Measurements from ENCODE around the gene ATN1.

ATN1 gene

DNA sequence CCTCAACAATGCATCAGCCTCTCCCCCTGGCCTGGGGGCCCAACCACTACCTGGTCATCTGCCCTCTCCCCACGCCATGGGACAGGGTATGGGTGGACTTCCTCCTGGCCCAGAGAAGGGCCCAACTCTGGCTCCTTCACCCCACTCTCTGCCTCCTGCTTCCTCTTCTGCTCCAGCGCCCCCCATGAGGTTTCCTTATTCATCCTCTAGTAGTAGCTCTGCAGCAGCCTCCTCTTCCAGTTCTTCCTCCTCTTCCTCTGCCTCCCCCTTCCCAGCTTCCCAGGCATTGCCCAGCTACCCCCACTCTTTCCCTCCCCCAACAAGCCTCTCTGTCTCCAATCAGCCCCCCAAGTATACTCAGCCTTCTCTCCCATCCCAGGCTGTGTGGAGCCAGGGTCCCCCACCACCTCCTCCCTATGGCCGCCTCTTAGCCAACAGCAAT is 8.5 kb downstream of the ATN1 start:
- Histone ChIP-seq H3K36me3 (ENCODE audit: insufficient read depth) (no peaks in the 10 kb centered on the region), H4K20me1 (ENCODE audit: insufficient read depth) (no peaks in the 10 kb centered on the region), H3K4me3 (IDR thresholded peaks at IDR 0.05; ENCODE audit: insufficient read depth, low read depth, low read length) (no peak overlapping the region), H3K4me2 (no peak overlapping the region), H3K79me2 (ENCODE audit: insufficient read depth, low read depth) (no peaks in the 10 kb centered on the region; the same call in 1 of the 2 replicates), H3K27me3 (ENCODE audit: insufficient read depth, low read depth) (no peaks in the 10 kb centered on the region), H2AFZ (ENCODE audit: low read depth) (no peak overlapping the region), H3K9ac (no peak overlapping the region), H3K4me1 (ENCODE audit: low read depth, poor library complexity, severe bottlenecking) (peaks cover 6% of the 10 kb centered on the region), H3K27ac (no peak overlapping the region)
- TF ChIP-seq, protein P1, sequence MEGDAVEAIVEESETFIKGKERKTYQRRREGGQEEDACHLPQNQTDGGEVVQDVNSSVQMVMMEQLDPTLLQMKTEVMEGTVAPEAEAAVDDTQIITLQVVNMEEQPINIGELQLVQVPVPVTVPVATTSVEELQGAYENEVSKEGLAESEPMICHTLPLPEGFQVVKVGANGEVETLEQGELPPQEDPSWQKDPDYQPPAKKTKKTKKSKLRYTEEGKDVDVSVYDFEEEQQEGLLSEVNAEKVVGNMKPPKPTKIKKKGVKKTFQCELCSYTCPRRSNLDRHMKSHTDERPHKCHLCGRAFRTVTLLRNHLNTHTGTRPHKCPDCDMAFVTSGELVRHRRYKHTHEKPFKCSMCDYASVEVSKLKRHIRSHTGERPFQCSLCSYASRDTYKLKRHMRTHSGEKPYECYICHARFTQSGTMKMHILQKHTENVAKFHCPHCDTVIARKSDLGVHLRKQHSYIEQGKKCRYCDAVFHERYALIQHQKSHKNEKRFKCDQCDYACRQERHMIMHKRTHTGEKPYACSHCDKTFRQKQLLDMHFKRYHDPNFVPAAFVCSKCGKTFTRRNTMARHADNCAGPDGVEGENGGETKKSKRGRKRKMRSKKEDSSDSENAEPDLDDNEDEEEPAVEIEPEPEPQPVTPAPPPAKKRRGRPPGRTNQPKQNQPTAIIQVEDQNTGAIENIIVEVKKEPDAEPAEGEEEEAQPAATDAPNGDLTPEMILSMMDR (conservative IDR thresholded peaks at IDR 0.05; ENCODE audit: low read depth, low read length), result no peak

DNA sequence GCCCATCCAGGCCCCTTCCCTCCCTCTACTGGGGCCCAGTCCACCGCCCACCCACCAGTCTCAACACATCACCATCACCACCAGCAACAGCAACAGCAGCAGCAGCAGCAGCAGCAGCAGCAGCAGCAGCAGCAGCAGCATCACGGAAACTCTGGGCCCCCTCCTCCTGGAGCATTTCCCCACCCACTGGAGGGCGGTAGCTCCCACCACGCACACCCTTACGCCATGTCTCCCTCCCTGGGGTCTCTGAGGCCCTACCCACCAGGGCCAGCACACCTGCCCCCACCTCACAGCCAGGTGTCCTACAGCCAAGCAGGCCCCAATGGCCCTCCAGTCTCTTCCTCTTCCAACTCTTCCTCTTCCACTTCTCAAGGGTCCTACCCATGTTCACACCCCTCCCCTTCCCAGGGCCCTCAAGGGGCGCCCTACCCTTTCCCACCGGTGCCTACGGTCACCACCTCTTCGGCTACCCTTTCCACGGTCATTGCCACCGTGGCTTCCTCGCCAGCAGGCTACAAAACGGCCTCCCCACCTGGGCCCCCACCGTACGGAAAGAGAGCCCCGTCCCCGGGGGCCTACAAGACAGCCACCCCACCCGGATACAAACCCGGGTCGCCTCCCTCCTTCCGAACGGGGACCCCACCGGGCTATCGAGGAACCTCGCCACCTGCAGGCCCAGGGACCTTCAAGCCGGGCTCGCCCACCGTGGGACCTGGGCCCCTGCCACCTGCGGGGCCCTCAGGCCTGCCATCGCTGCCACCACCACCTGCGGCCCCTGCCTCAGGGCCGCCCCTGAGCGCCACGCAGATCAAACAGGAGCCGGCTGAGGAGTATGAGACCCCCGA is 9.1 kb downstream of the ATN1 start:
- Histone ChIP-seq H3K36me3 (ENCODE audit: insufficient read depth) (no peaks in the 10 kb centered on the region), H2AFZ (ENCODE audit: low read depth) (no peak overlapping the region; the same call in 1 of the 2 replicates), H3K4me2 (peak overlapping the region; percentile 68), H3K27ac (peak overlapping the region; percentile 87), H3K4me3 (IDR thresholded peaks at IDR 0.05; ENCODE audit: insufficient read depth, low read depth, low read length) (no peak overlapping the region), H3K9ac (peak overlapping the region; percentile 97), H3K4me1 (ENCODE audit: low read depth, poor library complexity, severe bottlenecking) (peaks cover 6% of the 10 kb centered on the region), H4K20me1 (ENCODE audit: insufficient read depth) (no peaks in the 10 kb centered on the region), H3K79me2 (ENCODE audit: insufficient read depth, low read depth) (no peaks in the 10 kb centered on the region; the same call in 1 of the 2 replicates), H3K27me3 (ENCODE audit: insufficient read depth, low read depth) (no peaks in the 10 kb centered on the region)
- TF ChIP-seq, protein P1 (conservative IDR thresholded peaks at IDR 0.05; ENCODE audit: low read depth, low read length), result no peak

DNA sequence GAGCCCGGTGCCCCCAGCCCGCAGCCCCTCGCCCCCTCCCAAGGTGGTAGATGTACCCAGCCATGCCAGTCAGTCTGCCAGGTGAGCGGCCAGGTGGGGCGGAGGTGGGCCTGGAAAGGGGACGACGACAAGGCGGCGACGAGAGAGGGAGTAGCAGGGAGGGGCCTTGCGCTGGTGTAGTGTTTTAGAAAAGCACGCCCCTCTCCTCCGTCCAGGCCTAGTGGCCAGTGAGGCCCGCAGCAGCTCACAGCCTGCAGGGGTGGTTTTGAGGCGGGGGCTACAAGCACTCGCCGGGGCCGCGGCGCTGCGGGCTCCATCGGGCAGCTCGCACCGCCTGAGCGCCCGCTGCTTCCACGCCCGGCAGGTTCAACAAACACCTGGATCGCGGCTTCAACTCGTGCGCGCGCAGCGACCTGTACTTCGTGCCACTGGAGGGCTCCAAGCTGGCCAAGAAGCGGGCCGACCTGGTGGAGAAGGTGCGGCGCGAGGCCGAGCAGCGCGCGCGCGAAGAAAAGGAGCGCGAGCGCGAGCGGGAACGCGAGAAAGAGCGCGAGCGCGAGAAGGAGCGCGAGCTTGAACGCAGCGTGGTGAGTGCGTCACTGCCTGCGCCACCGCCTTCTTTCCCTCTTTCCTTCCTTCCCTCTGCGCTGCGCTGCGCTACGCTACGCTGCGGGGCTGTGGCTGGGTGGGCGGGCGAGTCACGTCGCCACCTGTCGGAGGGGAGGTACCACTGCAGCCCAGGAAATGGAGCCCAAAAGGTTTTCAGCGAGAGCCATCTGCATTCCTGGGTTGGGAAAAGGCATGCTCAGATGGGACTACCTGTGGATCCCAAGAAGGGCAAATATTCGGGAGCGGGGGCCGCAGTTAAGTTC is 10.0 kb downstream of the ATN1 start:
- H3K4me3 ChIP-seq (IDR thresholded peaks at IDR 0.05; ENCODE audit: insufficient read depth, low read depth, low read length), result no peak overlapping the region
- H3K79me2 ChIP-seq (ENCODE audit: insufficient read depth, low read depth), result no peaks in the 10 kb centered on the region
- no peaks in the 10 kb centered on the region for H3K36me3 ChIP-seq (ENCODE audit: insufficient read depth)
- peak overlapping the region; percentile 87 for H3K27ac ChIP-seq
- TF ChIP-seq, protein P1 (conservative IDR thresholded peaks at IDR 0.05; ENCODE audit: low read depth, low read length), result peak; percentile 85
- H3K4me1 ChIP-seq (ENCODE audit: low read depth, poor library complexity, severe bottlenecking), result peaks cover 8% of the 10 kb centered on the region
- H3K27me3 ChIP-seq (ENCODE audit: insufficient read depth, low read depth), result no peaks in the 10 kb centered on the region
- peak overlapping the region; percentile 97 for H3K9ac ChIP-seq
- no peaks in the 10 kb centered on the region for H4K20me1 ChIP-seq (ENCODE audit: insufficient read depth)
- peak overlapping the region; percentile 57 for H2AFZ ChIP-seq (ENCODE audit: low read depth)
- H3K4me2 ChIP-seq, result peak overlapping the region; percentile 68

DNA sequence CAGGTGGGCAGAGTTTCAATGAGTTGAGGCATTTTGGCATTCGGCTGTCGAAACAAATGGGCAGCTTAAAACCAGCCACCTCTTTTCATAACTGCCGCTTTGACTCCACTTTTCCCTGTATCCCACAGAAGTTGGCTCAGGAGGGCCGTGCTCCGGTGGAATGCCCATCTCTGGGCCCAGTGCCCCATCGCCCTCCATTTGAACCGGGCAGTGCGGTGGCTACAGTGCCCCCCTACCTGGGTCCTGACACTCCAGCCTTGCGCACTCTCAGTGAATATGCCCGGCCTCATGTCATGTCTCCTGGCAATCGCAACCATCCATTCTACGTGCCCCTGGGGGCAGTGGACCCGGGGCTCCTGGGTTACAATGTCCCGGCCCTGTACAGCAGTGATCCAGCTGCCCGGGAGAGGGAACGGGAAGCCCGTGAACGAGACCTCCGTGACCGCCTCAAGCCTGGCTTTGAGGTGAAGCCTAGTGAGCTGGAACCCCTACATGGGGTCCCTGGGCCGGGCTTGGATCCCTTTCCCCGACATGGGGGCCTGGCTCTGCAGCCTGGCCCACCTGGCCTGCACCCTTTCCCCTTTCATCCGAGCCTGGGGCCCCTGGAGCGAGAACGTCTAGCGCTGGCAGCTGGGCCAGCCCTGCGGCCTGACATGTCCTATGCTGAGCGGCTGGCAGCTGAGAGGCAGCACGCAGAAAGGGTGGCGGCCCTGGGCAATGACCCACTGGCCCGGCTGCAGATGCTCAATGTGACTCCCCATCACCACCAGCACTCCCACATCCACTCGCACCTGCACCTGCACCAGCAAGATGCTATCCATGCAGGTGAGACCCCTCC is 10.8 kb downstream of the ATN1 start:
- H3K27ac ChIP-seq, result 0 out of 2 replicates have a peak overlapping the region, but pooled peaks have one; percentile 87
- H3K4me1 ChIP-seq (ENCODE audit: low read depth, poor library complexity, severe bottlenecking), result peaks cover 13% of the 10 kb centered on the region
- H2AFZ ChIP-seq (ENCODE audit: low read depth), result 0 out of 2 replicates have a peak overlapping the region, but pooled peaks have one; percentile 28
- H3K79me2 ChIP-seq (ENCODE audit: insufficient read depth, low read depth), result no peaks in the 10 kb centered on the region
- H3K36me3 ChIP-seq (ENCODE audit: insufficient read depth), result no peaks in the 10 kb centered on the region
- H3K4me3 ChIP-seq (IDR thresholded peaks at IDR 0.05; ENCODE audit: insufficient read depth, low read depth, low read length), result no peak overlapping the region
- TF ChIP-seq, protein P1 (conservative IDR thresholded peaks at IDR 0.05; ENCODE audit: low read depth, low read length), result no peak
- no peaks in the 10 kb centered on the region for H3K27me3 ChIP-seq (ENCODE audit: insufficient read depth, low read depth)
- peak overlapping the region; percentile 49 for H3K4me2 ChIP-seq
- H3K9ac ChIP-seq, result peak overlapping the region; percentile 97; the same call in 1 of the 2 replicates
- no peaks in the 10 kb centered on the region for H4K20me1 ChIP-seq (ENCODE audit: insufficient read depth)

Measured in KMS-11 (cell line).